Mucosa of descending colon (tissue), 3 donors: ENCODE data around the gene CHAT. TPM values are rescaled to one million over a fixed set of nuclear protein-coding genes. Genes with fewer than 3 reads are reported as not detected.

Experiments used
- ATAC-seq: fragments of 200-7000 bp; cut with Tn5 transposase; one replicate; pipeline ENCODE4 v1.9.1; 2020; ENCODE audit warnings: mild to moderate bottlenecking, moderate library complexity
- DNase-seq, 3 donors: peaks; one replicate each; pipeline ENCODE4 v3.0.0-alpha.2; 2020
- H3K36me3 ChIP-seq: fragments of 200-600 bp; one replicate; pipeline ENCODE4 v1.8.0; 2021; ENCODE audit warnings: low read depth, mild to moderate bottlenecking
- H3K4me1 ChIP-seq: fragments of 200-600 bp; one replicate; pipeline ENCODE4 v1.8.0; 2021; ENCODE audit warnings: low read depth, mild to moderate bottlenecking
- H3K4me3 ChIP-seq: fragments of 200-600 bp; one replicate; pipeline ENCODE4 v1.8.0; 2021; ENCODE audit warnings: mild to moderate bottlenecking
- H3K9me3 ChIP-seq: fragments of 200-600 bp; one replicate; pipeline ENCODE4 v1.8.0; 2021; ENCODE audit warnings: mild to moderate bottlenecking
- CTCF ChIP-seq: fragments of 200-600 bp; IDR thresholded peaks from one replicate; pipeline ENCODE4 v1.8.0; 2022; ENCODE audit warnings: antibody characterized with exemption, mild to moderate bottlenecking
- intact Hi-C, 2 donors: fragments of 100-400 bp; cut with DNase I in 1 of 2; cut with micrococcal nuclease in 1 of 2; formaldehyde crosslinking; loops; one replicate each; pipeline versions ENCODE4 v1.11.0 to v1.11.1; 2022; cut with DNase I, micrococcal nuclease
- total RNA-seq, 3 donors: library from RNA; stranded (reverse); fragmentation: NEBNext Ultra II Directional in 2 of 3; extraction: Animal tissue kit (Norgen Biotek cat#: 25700) in 2 of 3; gene quantifications; one replicate each; pipeline versions ENCODE4 v1.2.1 to v1.2.4, GENCODE V29; 2021 to 2023
- donor health status: DM: no; HTN: no; CAD: no; lungs with moderate emphysema.
- donor health status: DM: no; HTN: no; CAD: no.
- donor health status: DM: no; HTN: yes; CAD: no.

Gene CHAT
- total RNA-seq, 3 donors from 2014 or later, result 0.61 to 1.6 (median 0.84) TPM

GRCh38 chr10:49593998-49594397, 19.8 kb upstream of the CHAT start:
- no peaks in the 10 kb centered on the region for H3K36me3 ChIP-seq
- ATAC-seq, result no peak
- intact Hi-C loops, result loop anchor here in 1 of 2 donors (10.0 kb wide), 1 partner anchor 631 kb away; no protein-coding TSS in a partner anchor

GRCh38 chr10:49594594-49594993, 19.2 kb upstream of the CHAT start:
- DNase-seq (peak in 1 of 3 donors; percentile 59), ATAC-seq (peak; percentile 63)
- Histone ChIP-seq H3K36me3 (no peaks in the 10 kb centered on the region), H3K9me3 (no peaks in the 10 kb centered on the region), H3K4me1 (no peaks in the 10 kb centered on the region), H3K4me3 (no peak overlapping the region)
- intact Hi-C loops, result loop anchor here in 1 of 2 donors (10.0 kb wide), 1 partner anchor 630 kb away; no protein-coding TSS in a partner anchor
- TF ChIP-seq CTCF, result peak; percentile 55

More at GRCh38 chr10:49593998-49594397, 19.8 kb upstream of the CHAT start:
- no peak for TF ChIP-seq CTCF
- Histone ChIP-seq H3K4me1 (no peaks in the 10 kb centered on the region), H3K4me3 (no peak overlapping the region), H3K9me3 (no peaks in the 10 kb centered on the region)
- no peak for DNase-seq

- no peak for ATAC-seq
- intact Hi-C loops, result loop anchor here in 1 of 2 donors (10.0 kb wide), 1 partner anchor 630 kb away; no protein-coding TSS in a partner anchor
- DNase-seq, result no peak
Measured at GRCh38 chr10:49595003-49595712, 18.7 kb upstream of the CHAT start.

GRCh38 chr10:49595713-49596492, 17.9 kb upstream of the CHAT start:
- intact Hi-C loops, result loop anchor here in 1 of 2 donors (10.0 kb wide), 1 partner anchor 629 kb away; no protein-coding TSS in a partner anchor
- no peak for TF ChIP-seq CTCF
- Histone ChIP-seq H3K36me3 (no peaks in the 10 kb centered on the region), H3K4me3 (no peak overlapping the region), H3K9me3 (no peaks in the 10 kb centered on the region), H3K4me1 (no peaks in the 10 kb centered on the region)
- no peak for ATAC-seq
- no peak for DNase-seq

More at GRCh38 chr10:49595003-49595712, 18.7 kb upstream of the CHAT start:
- TF ChIP-seq CTCF, result no peak
- no peaks in the 10 kb centered on the region for H3K9me3 ChIP-seq
- no peak overlapping the region for H3K4me3 ChIP-seq
- no peaks in the 10 kb centered on the region for H3K4me1 ChIP-seq
- H3K36me3 ChIP-seq, result no peaks in the 10 kb centered on the region

- Histone ChIP-seq H3K36me3 (no peaks in the 10 kb centered on the region), H3K4me1 (no peaks in the 10 kb centered on the region), H3K9me3 (no peaks in the 10 kb centered on the region), H3K4me3 (no peak overlapping the region)
- TF ChIP-seq CTCF, result no peak
- intact Hi-C loops, result loop anchor here in 1 of 2 donors (10.0 kb wide), 1 partner anchor 628 kb away; no protein-coding TSS in a partner anchor
- no peak for DNase-seq
- ATAC-seq, result no peak
Measured at GRCh38 chr10:49596493-49596809, 17.4 kb upstream of the CHAT start.
